Stimulated activated CD4-positive, alpha-beta T cell treated with anti-CD3 and anti-CD28 coated beads, Interleukin-12 subunit alpha, Interleukin-12 subunit beta, amount 100 ng/mL, for 48 hours (primary cell): Measurements from ENCODE around the gene ARID1B.
"Not testable (repeated sequence)": the region's sequence is repeated elsewhere in the genome, so short reads cannot be mapped to it uniquely, and the experiment has no call there.

Experiments
- DNase-seq, 3 donors: peaks; one replicate each; pipeline ENCODE4 v3.0.0-alpha.2; 2020; ENCODE audit warnings: low read depth in 2 of 3, low spot score in 1 of 3

The ARID1B gene

GRCh38 chr6:156982864-156983263 is 205.7 kb downstream of the ARID1B start:
- not testable (repeated sequence) for DNase-seq

GRCh38 chr6:156984178-156984738 is 207.1 kb downstream of the ARID1B start:
- no peak for DNase-seq

- no peak for DNase-seq
These were observed 208.1 kb downstream of the ARID1B start for GRCh38 chr6:156985309-156985708.

- DNase-seq = no peak
These were observed 211.3 kb downstream of the ARID1B start for GRCh38 chr6:156988276-156989158.

- no peak for DNase-seq
These were observed 212.1 kb downstream of the ARID1B start for GRCh38 chr6:156989159-156989806.

- no peak for DNase-seq
These were observed 215.0 kb downstream of the ARID1B start for GRCh38 chr6:156992020-156992804.

GRCh38 chr6:156993713-156994112 is 216.5 kb downstream of the ARID1B start:
- DNase-seq = no peak

- DNase-seq = no peak
These were observed 217.3 kb downstream of the ARID1B start for GRCh38 chr6:156994215-156995076.

GRCh38 chr6:156995502-156995901 is 218.3 kb downstream of the ARID1B start:
- DNase-seq = no peak

GRCh38 chr6:156996265-156996664 is 219.1 kb downstream of the ARID1B start:
- no peak for DNase-seq

GRCh38 chr6:156998794-156999330 is 221.7 kb downstream of the ARID1B start:
- no peak for DNase-seq

GRCh38 chr6:156999762-157000161 is 222.6 kb downstream of the ARID1B start:
- DNase-seq = no peak

- DNase-seq = no peak
These were observed 224.5 kb downstream of the ARID1B start for GRCh38 chr6:157001716-157002115.

- DNase-seq = no peak
These were observed 225.6 kb downstream of the ARID1B start for GRCh38 chr6:157002774-157003173.

- no peak for DNase-seq
These were observed 228.8 kb downstream of the ARID1B start for GRCh38 chr6:157005940-157006339.

- no peak for DNase-seq
These were observed 231.4 kb downstream of the ARID1B start for GRCh38 chr6:157008568-157008967.

- DNase-seq = no peak
These were observed 235.2 kb downstream of the ARID1B start for GRCh38 chr6:157012355-157012754.

- no peak for DNase-seq
These were observed 236.6 kb downstream of the ARID1B start for GRCh38 chr6:157013649-157014304.

- DNase-seq = no peak
These were observed 237.7 kb downstream of the ARID1B start for GRCh38 chr6:157014871-157015270.

- no peak for DNase-seq
These were observed 239.8 kb downstream of the ARID1B start for GRCh38 chr6:157017022-157017421.
